SHP77 treated with DMSO at 0.1 percent for 48 hours (cell line): Measurements from ENCODE around the gene PRRC2B.
"Not testable (repeated sequence)": the region's sequence is repeated elsewhere in the genome, so short reads cannot be mapped to it uniquely, and the experiment has no call there.

Source experiments
- DNase-seq: peaks from one replicate; lab custom pipeline; 2025; lab: John Stamatoyannopoulos, UW

The PRRC2B gene

GRCh38 chr9:131436376-131436775 lies 42.5 kb downstream of the PRRC2B start:
- DNase-seq: no peak

GRCh38 chr9:131436865-131437271 lies 43.0 kb downstream of the PRRC2B start:
- no peak for DNase-seq

GRCh38 chr9:131438190-131438589 lies 44.3 kb downstream of the PRRC2B start:
- DNase-seq: no peak

GRCh38 chr9:131439224-131439623 lies 45.3 kb downstream of the PRRC2B start:
- DNase-seq: no peak

- DNase-seq: no peak
These were observed 47.6 kb downstream of the PRRC2B start for GRCh38 chr9:131441441-131441840.

GRCh38 chr9:131442351-131442750 lies 48.5 kb downstream of the PRRC2B start:
- DNase-seq: no peak

- no peak for DNase-seq
These were observed 49.8 kb downstream of the PRRC2B start for GRCh38 chr9:131443648-131444047.

- DNase-seq: no peak
These were observed 52.4 kb downstream of the PRRC2B start for GRCh38 chr9:131446276-131446675.

- no peak for DNase-seq
These were observed 53.3 kb downstream of the PRRC2B start for GRCh38 chr9:131447148-131447547.

GRCh38 chr9:131447600-131447999 lies 53.7 kb downstream of the PRRC2B start:
- DNase-seq: no peak

- no peak for DNase-seq
These were observed 54.9 kb downstream of the PRRC2B start for GRCh38 chr9:131448818-131449217.

- DNase-seq: no peak
These were observed 55.4 kb downstream of the PRRC2B start for GRCh38 chr9:131449276-131449675.

GRCh38 chr9:131454028-131454427 lies 60.1 kb downstream of the PRRC2B start:
- no peak for DNase-seq

- DNase-seq: not testable (repeated sequence)
These were observed 61.8 kb downstream of the PRRC2B start for GRCh38 chr9:131455655-131456054.

GRCh38 chr9:131457746-131458145 lies 63.9 kb downstream of the PRRC2B start:
- DNase-seq: no peak

GRCh38 chr9:131459056-131459455 lies 65.2 kb downstream of the PRRC2B start:
- no peak for DNase-seq

- no peak for DNase-seq
These were observed 67.3 kb downstream of the PRRC2B start for GRCh38 chr9:131461166-131461565.

GRCh38 chr9:131464354-131465000 lies 70.6 kb downstream of the PRRC2B start:
- no peak for DNase-seq

- DNase-seq: no peak
These were observed 71.5 kb downstream of the PRRC2B start for GRCh38 chr9:131465401-131465800.

GRCh38 chr9:131467214-131467935 lies 73.5 kb downstream of the PRRC2B start:
- no peak for DNase-seq

GRCh38 chr9:131468031-131468430 lies 74.1 kb downstream of the PRRC2B start:
- no peak for DNase-seq

GRCh38 chr9:131469356-131469755 lies 75.5 kb downstream of the PRRC2B start:
- DNase-seq: no peak

- no peak for DNase-seq
These were observed 76.1 kb downstream of the PRRC2B start for GRCh38 chr9:131469951-131470350.

- DNase-seq: no peak
These were observed 76.7 kb downstream of the PRRC2B start for GRCh38 chr9:131470581-131470991.
